HuH-7 (cell line): ENCODE measurements around the gene ATP1A3.

ENCODE experiments used
- DNase-seq: peaks from one replicate; pipeline ENCODE4 v3.0.0; 2011; ENCODE audit warnings: low spot score

The ATP1A3 gene

GRCh38 chr19:41984961-41985360, 9.1 kb downstream of the ATP1A3 start:
- no peak for DNase-seq

DNA sequence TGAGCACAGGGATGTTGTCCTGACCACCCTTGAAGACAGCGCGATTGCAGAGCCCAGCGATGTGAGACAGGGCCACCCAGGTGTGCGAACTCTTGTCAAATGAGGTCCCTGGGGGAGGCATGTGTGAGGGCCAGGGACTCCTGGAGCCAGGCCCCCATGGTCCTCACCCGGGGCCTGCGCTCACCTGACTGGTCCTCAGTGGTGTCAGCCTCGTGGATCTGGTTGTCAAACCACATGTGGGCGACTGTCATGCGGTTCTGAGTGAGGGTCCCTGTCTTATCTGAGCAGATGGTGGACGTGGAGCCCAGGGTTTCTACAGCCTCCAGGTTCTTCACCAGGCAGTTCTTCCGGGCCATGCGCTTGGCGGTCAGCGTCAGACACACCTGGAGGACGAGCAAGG, 12.3 kb downstream of the ATP1A3 start:
- DNase-seq: no peak

DNA sequence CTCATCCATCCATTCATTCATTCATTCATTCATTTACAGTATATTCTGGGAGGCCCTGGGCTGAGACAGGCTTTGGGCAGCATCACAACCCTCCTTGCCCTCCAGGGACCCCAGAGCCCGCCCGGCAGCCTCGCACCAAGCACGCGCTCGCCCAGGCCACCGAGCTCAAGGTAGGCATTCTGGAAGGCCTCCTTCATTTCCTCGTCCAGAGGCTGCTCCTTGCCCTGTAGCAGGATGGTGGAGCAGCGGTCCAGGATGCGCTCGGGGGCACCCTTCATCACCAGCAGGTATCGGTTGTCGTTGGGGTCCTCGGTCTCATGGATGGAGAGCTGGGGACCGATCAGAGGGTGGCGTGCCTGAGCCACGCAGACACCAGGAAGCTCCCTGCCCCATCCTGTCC, 15.6 kb downstream of the ATP1A3 start:
- DNase-seq: no peak

DNA sequence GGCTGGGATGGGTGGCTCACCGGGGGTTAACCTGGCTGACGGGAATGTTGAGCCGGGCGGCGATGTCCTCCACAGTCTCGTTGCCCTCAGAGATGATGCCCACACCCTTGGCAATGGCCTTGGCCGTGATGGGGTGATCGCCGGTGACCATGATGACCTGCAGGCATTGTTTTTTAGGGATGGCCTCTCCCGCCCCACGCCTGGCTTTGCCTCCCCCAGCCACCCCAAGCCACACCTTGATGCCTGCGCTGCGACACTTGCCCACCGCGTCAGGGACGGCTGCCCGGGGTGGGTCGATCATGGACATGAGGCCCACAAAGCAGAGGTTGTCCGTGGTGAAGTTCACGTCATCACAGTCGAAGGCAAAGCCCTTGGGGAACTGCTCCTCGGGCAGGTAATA, 16.1 kb downstream of the ATP1A3 start:
- DNase-seq: no peak

- DNase-seq: no peak
Measured at GRCh38 chr19:41974652-41975051, 19.4 kb downstream of the ATP1A3 start.

DNA sequence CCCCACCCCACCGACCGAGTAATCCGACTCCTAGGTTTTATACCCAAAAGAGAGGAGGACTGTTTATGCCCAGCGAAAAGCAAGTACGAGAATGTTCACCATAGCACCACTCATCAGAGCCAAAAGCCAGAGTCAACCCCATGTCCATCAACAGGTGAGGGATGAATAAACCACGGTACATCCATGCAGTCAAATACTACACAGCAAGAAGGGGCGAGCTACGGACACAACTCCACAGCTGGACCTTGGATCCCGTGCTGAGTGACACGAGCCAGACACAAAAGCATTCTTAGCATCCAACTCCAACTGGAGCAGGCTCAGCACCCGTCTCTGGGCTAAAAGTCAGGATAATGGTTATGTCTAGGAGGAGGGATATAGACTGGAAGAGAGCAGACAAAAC, 22.7 kb downstream of the ATP1A3 start:
- no peak for DNase-seq

GRCh38 chr19:41969772-41970458, 24.1 kb downstream of the ATP1A3 start:
- DNase-seq: no peak

DNA sequence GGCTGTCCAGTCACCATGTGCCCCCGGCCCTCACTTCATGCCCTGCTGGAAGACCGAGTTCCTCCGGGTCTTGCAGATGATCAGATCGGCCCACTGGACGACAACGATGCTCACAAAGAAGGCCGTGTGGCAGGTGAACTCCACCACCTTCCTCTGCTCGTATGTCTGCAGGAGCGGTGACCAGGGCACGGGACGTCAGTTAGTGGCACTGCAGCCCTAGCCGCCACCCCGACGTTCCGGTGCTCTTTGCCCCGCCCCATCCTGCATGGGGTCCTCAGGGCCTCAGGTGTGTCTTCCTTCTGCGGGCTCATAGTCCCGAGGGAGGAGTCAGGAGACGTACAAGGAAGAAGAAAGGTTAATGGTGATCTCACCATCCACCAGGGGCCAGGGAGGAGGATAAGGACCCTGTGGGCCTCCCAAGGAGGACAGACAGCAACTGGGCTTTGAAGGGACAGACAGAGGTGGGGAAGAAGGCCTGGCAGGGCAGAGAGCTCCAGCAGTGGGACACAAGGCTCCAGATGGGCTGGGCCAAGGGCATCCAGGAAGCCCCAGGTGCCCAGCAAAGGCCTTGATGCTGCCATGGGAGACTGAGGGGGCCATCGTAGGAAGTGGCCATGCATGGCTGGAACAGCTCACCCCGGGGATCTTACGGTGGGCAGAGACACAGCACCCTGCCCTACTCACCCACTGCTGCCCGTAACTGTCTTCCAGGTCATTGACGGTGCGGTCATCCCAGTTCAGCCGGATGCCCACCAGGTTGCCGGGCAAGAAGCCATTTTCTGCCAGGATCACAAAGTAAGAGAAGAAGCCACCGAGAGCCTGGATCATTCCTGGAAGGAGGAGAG, 25.1 kb downstream of the ATP1A3 start:
- no peak for DNase-seq

GRCh38 chr19:41967054-41967783, 26.8 kb downstream of the ATP1A3 start:
- DNase-seq: no peak

GRCh38 chr19:41965106-41965505, 28.9 kb downstream of the ATP1A3 start:
- no peak for DNase-seq

DNA sequence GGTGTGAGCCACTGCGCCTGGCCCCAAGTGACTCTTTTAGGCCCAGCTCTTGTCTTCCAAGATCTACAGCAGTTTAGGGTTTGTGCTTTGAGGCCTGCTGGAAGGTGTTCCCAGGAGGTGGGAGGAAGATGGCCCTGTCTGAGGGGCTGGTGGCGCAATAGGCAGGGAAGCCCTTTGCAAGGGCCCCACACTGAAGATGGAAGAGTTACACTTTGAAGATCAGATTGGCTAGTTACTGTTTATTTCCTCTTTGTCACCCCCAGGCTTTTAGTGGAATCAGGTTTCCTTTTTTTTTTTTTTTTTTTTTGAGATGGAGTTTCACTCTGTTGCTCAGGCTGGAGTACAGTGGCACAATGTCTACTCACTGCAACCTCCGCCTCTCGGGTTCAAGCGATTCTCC, 33.1 kb downstream of the ATP1A3 start:
- DNase-seq: no peak

DNA sequence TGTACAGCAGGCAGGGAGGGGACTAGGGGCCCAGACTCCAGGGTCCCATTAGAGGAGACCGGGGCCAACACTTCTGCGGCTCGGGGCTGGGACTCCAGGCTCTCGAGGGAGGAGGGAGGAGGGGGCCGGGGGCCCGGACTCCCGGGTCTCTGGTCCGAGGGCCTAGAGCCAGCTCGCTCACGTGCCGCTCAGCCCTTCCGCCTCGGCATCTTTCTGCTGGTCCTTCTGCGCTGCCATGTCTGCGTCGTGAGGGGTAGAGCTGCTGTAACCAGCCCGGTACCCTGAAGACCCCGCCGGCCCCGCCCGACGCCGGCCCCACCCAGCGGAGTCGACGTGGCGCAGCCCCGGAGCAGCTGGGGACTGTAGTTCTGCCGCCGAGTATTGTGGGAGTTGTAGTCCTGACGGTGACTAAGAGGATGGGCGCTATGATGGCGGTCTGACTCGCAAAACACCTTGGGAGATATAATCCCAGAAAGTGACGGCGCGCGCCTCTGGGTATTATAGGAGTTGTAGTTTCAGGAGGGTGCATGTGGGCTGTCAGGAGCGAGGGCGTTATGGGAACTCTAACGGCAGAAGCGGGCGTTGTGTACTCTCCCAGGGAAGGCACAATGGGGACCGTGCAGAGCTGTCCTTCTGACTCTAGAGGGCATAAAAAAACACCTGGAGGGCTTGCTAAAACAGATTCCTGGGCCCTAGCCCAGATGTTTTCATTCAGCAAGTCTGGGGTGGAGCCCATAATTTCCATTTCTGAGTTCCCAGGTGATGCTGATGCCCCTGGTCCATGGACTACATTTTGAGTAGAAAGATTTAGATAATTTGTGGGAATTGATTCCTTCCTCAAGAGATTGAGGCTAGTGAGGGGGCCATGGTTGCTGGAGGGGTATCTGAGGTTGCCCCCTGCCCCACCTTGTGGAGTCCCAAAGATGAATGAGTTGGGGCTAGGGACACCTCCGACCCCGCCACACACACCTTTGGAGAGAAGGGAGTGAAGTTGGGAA, 34.7 kb downstream of the ATP1A3 start, which contains the start of gene RABAC1:
Gene RABAC1 (minus strand): TSS at position 266 of the 998 bp plus-strand sequence. CDS start 29 bp downstream, at position 237.
- peak; percentile 97 for DNase-seq

DNA sequence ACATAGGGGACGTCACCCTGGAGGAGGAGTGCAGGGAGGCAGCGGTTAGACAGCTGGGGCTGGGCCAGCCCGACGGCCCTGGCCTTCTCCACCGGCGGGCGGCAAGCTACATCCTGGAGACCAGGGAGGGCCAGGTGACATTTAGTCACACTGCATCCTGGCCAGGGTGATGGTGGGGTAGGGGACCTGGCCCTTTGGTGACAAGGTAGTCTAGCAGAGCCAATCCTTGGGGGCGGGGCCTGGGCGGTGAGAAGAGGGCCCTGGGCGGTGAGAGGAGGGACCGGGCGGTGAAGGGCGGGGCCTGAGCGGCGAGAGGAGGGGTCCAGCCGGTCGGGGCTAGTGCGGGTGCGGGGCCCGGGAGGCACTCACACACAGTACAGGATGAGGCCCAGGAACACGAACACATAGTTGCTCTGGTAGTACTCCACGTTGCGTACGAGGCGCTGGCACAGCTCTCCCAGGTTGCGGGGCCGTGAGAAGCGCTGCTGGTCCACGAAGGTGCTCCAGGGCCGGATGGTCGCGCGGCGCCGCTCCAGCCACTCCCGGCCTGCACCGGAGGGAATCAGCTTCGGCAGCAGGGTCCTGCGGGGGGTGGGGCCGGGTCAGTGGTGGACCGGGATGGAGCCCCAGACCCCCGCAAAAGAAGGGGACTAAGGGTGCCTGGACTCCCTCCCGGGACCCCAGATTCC, 35.5 kb downstream of the ATP1A3 start:
- peak; percentile 87 for DNase-seq

GRCh38 chr19:41957838-41958366, 36.1 kb downstream of the ATP1A3 start:
- DNase-seq: peak; percentile 95

GRCh38 chr19:41957161-41957837, 36.7 kb downstream of the ATP1A3 start:
- DNase-seq: no peak

DNA sequence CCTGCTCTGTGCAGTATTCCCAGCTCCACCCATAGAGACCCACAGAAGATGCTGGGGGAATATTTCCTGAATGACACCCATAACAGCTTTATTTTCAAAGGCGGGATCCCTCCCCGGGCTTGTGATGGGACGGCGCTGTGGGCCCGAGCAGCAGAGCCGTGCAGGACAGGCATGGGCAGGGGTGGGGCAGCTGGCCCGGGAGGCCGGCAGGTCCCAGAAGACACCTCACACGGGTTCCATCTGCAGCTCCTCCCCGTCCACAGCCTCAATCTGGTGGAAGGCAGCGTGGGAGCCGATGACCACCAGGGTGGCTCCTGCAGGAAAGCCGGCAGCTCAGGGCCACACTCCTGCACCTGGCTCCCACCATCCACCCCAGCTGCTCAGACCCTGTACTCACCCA, 37.4 kb downstream of the ATP1A3 start:
- no peak for DNase-seq

DNA sequence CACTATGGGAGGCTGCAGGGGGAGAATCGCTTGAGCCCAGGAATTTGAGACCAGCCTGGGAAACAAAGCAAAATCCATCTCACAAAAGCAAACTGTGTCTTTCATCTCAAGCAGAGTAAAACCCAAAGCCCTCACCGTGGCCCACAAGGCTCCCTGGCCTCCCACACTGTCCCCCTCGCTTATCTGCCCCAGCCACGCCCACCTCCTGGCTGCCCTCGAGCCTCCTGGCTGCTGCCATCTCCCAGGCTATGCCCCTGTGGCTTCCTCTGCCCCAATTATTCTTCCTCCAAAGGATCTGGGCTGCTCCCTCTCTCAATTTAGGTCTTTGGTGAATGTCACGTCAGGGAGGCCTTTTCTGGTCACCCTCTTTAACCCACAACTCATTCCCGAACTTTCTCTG, 38.5 kb downstream of the ATP1A3 start:
- DNase-seq: no peak

DNA sequence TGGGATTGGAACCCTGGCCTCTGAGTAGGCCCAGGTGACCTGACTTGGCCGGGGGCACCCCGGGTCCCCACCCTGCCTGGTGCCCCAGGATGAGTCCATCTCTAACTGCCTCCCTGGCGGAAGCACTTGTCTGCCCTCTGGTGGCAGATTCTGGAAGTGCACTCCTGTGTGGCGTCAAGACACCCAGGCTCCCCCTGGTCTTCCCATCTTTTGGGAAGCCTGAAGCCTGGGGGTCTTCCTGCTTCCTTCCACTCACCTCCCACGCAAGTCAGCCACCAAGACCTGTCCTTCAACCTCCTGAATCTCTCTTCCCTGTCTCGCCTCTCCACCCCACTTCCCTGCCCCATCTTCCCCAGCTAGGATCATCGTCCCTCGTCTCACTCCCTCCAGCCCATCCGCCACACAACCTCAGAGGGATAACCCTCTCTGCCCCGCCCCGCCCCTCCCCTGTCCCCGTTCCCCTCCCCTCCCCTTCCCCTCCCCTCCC, 42.3 kb downstream of the ATP1A3 start:
- DNase-seq: peak; percentile 97

GRCh38 chr19:41947091-41947490, 46.9 kb downstream of the ATP1A3 start:
- no peak for DNase-seq
